Measurements from ENCODE around the gene RTF1.

RTF1 gene

GRCh38 chr15:41416742-41417417 lies at the start of gene RTF1 (continued):
- TF ChIP-seq ZBTB20 (tag by site-specific recombination; IDR thresholded peaks at IDR 0.05) (peak; percentile 94), ZNF488 (tag by site-specific recombination; IDR thresholded peaks at IDR 0.05) (no peak), KLF8 (tag by site-specific recombination; IDR thresholded peaks at IDR 0.05) (peak; percentile 48; the same call in 1 of the 2 replicates), GLIS1 (tag by site-specific recombination; IDR thresholded peaks at IDR 0.05) (no peak), ZNF529 (tag by site-specific recombination; IDR thresholded peaks at IDR 0.05; ENCODE audit: insufficient replicate concordance) (no peak), ZNF202 (tag by site-specific recombination; IDR thresholded peaks at IDR 0.05; ENCODE audit: borderline replicate concordance) (no peak), ZNF37A (tag by site-specific recombination; IDR thresholded peaks at IDR 0.05) (no peak), SP3 (tag by site-specific recombination; IDR thresholded peaks at IDR 0.05) (peak; percentile 69), ZNF2 (tag by site-specific recombination; IDR thresholded peaks at IDR 0.05) (no peak), ZBTB7A (tag by site-specific recombination; IDR thresholded peaks at IDR 0.05; ENCODE audit: low read depth) (no peak), SP7 (tag by site-specific recombination; IDR thresholded peaks at IDR 0.05) (no peak), GLI2 (tag by site-specific recombination; IDR thresholded peaks at IDR 0.05; ENCODE audit: borderline replicate concordance, low read depth) (no peak), ZNF660 (tag by site-specific recombination; IDR thresholded peaks at IDR 0.05) (peak; percentile 31; the same call in 1 of the 2 replicates), KLF10 (tag by site-specific recombination; IDR thresholded peaks at IDR 0.05) (peak; percentile 66), ZNF19 (tag by site-specific recombination; IDR thresholded peaks at IDR 0.05; ENCODE audit: low read depth) (no peak), ZNF169 (tag by site-specific recombination; IDR thresholded peaks at IDR 0.05) (no peak), ZSCAN16 (tag by site-specific recombination; IDR thresholded peaks at IDR 0.05) (no peak), WT1 (tag by site-specific recombination; IDR thresholded peaks at IDR 0.05) (no peak), ZNF23 (tag by site-specific recombination; IDR thresholded peaks at IDR 0.05; ENCODE audit: borderline replicate concordance) (no peak), ZNF692 (tag by site-specific recombination; IDR thresholded peaks at IDR 0.05) (peak; percentile 83), ZNF600 (tag by site-specific recombination; IDR thresholded peaks at IDR 0.05) (peak; percentile 87), RBAK (tag by site-specific recombination; IDR thresholded peaks at IDR 0.05) (no peak), ZXDB (tag by site-specific recombination; IDR thresholded peaks at IDR 0.05) (peak; percentile 34; the same call in 1 of the 2 replicates), SP2 (tag by site-specific recombination; IDR thresholded peaks at IDR 0.05) (peak; percentile 39), ZFP69B (tag by site-specific recombination; IDR thresholded peaks at IDR 0.05) (peak; percentile 47; the same call in 1 of the 2 replicates), PRDM10 (tag by site-specific recombination; IDR thresholded peaks at IDR 0.05) (peak; percentile 77), KLF16 (tag by site-specific recombination; IDR thresholded peaks at IDR 0.05) (0 out of 2 replicates have a peak, but pooled peaks have one; percentile 29), MZF1 (tag by site-specific recombination; IDR thresholded peaks at IDR 0.05; ENCODE audit: borderline replicate concordance) (0 out of 2 replicates have a peak, but pooled peaks have one; percentile 13)

Measured in HEK293 (cell line).